HepG2 (cell line): ENCODE data around the gene BATF2. TPM values are rescaled to one million over a fixed set of nuclear protein-coding genes. Genes with fewer than 3 reads are reported as not detected.

Experiments
- AGO1 ChIP-seq: fragments of 200-400 bp; formaldehyde crosslinking; IDR thresholded peaks from 2 replicates; pipeline ENCODE4 v1.6.1; 2017; ENCODE audit warnings: mild to moderate bottlenecking, low read depth, low read length, moderate library complexity; ENCODE audit not compliant: poor library complexity, severe bottlenecking
- ASH2L ChIP-seq: fragments of 300-600, 200-600 bp; sonication (generic); IDR thresholded peaks from 2 replicates; pipeline ENCODE4 v1.7.0; 2017; ENCODE audit warnings: low read depth, mild to moderate bottlenecking, moderate library complexity, mixed read lengths, low read length; ENCODE audit not compliant: insufficient read length
- DR1 ChIP-seq: sonication (generic); formaldehyde crosslinking; IDR thresholded peaks from 2 replicates; pipeline ENCODE4 v1.8.0; 2021; ENCODE audit warnings: mild to moderate bottlenecking, missing genetic modification reagents, inconsistent platforms
- ELF3 ChIP-seq: IDR thresholded peaks from 2 replicates; pipeline ENCODE4 v1.6.1; 2016; ENCODE audit warnings: missing genetic modification reagents, missing compliant biosample characterization
- FOXK1 ChIP-seq: sonication (generic); formaldehyde crosslinking; IDR thresholded peaks from 2 replicates; pipeline ENCODE4 v1.4.0; 2020; ENCODE audit warnings: low read depth, missing genetic modification reagents, borderline replicate concordance
- KDM3A ChIP-seq: IDR thresholded peaks from 2 replicates; pipeline ENCODE4 v1.6.1; 2018; ENCODE audit warnings: low read depth, missing compliant biosample characterization
- KDM5A ChIP-seq: fragments of 200-600 bp; sonication (generic); IDR thresholded peaks from 2 replicates; pipeline ENCODE4 v1.7.0; 2018; ENCODE audit warnings: antibody characterized with exemption, mild to moderate bottlenecking, low read length, borderline replicate concordance
- MYC ChIP-seq: sonication (generic); formaldehyde crosslinking; IDR thresholded peaks from 2 replicates; pipeline ENCODE4 v1.9.0; 2021; ENCODE audit warnings: missing genetic modification reagents, borderline replicate concordance
- POLR2A ChIP-seq, 2 experiments: IDR thresholded peaks; 2 replicates each; pipeline ENCODE4 v1.6.1; 2011; ENCODE audit warnings: low read depth in 2 of 2, low read length in 2 of 2, mild to moderate bottlenecking in 1 of 2, moderate library complexity in 1 of 2; ENCODE audit not compliant: insufficient read depth in 1 of 2
- PTBP1 ChIP-seq: fragments of 200-400 bp; formaldehyde crosslinking; IDR thresholded peaks from 2 replicates; pipeline ENCODE4 v1.6.1; 2018; ENCODE audit warnings: low read length, low read depth; ENCODE audit not compliant: poor library complexity, severe bottlenecking
- RELA ChIP-seq: sonication (generic); formaldehyde crosslinking; IDR thresholded peaks from 2 replicates; pipeline ENCODE4 v1.4.0; 2020; ENCODE audit warnings: missing genetic modification reagents
- SIX1 ChIP-seq: sonication (generic); formaldehyde crosslinking; IDR thresholded peaks from 2 replicates; pipeline ENCODE4 v1.4.0; 2020; ENCODE audit warnings: missing genetic modification reagents, borderline replicate concordance
- SPEN ChIP-seq: sonication (generic); formaldehyde crosslinking; IDR thresholded peaks from 2 replicates; pipeline ENCODE4 v1.5.1; 2020; ENCODE audit warnings: low read depth, mild to moderate bottlenecking, missing genetic modification reagents
- ZC3H4 ChIP-seq: sonication (generic); formaldehyde crosslinking; IDR thresholded peaks from 2 replicates; pipeline ENCODE4 v1.4.0; 2020; ENCODE audit warnings: missing genetic modification reagents, borderline replicate concordance
- ZFY ChIP-seq: sonication (generic); formaldehyde crosslinking; IDR thresholded peaks from 2 replicates; pipeline ENCODE4 v1.4.0; 2020; ENCODE audit warnings: missing genetic modification reagents
- ZNF3 ChIP-seq: IDR thresholded peaks from 2 replicates; pipeline ENCODE4 v1.7.0; 2017; ENCODE audit warnings: inconsistent platforms
- ZNF317 ChIP-seq: sonication (generic); formaldehyde crosslinking; IDR thresholded peaks from 2 replicates; pipeline ENCODE4 v1.5.0; 2020; ENCODE audit warnings: mild to moderate bottlenecking, missing genetic modification reagents
- ZNF543 ChIP-seq: sonication (generic); formaldehyde crosslinking; IDR thresholded peaks from 2 replicates; pipeline ENCODE4 v1.4.0; 2020; ENCODE audit warnings: mild to moderate bottlenecking, missing genetic modification reagents
- ZNF746 ChIP-seq: sonication (generic); formaldehyde crosslinking; IDR thresholded peaks from 2 replicates; pipeline ENCODE4 v1.8.0; 2022; ENCODE audit warnings: mild to moderate bottlenecking, missing genetic modification reagents
- polyA plus RNA-seq, 8 experiments: library from polyadenylated mRNA; depleted of rRNA in 3 of 8; stranded (reverse) in 7 of 8; unstranded in 1 of 8; fragments of >200 nt; fragmentation: Illumina TruSeq in 4 of 8; extraction: Trizol in 4 of 8; gene quantifications; 2 replicates each; pipeline versions ENCODE4 v1.2.1 to v1.2.3, GENCODE V29; 2011 to 2016; ENCODE audit warnings: low read depth in 4 of 8, missing spikeins in 1 of 8, mixed read lengths in 1 of 8; ENCODE audit not compliant: insufficient read depth in 1 of 8
- total RNA-seq, 5 experiments: library from RNA; depleted of rRNA; stranded (reverse); fragments of >200 nt; fragmentation: Illumina TruSeq; extraction: Trizol; gene quantifications; 2 replicates each; pipeline ENCODE4 v1.2.3, GENCODE V29; 2016; ENCODE audit warnings: low read depth in 1 of 5
- TF ChIP-seq, protein P1 (sequence below): sonication (generic); formaldehyde crosslinking; IDR thresholded peaks from 2 replicates; pipeline ENCODE4 v1.5.0; 2020; ENCODE audit warnings: missing genetic modification reagents, mild to moderate bottlenecking, borderline replicate concordance
- TF ChIP-seq, protein P2 (sequence below): sonication (generic); formaldehyde crosslinking; IDR thresholded peaks from 2 replicates; pipeline ENCODE4 v1.9.0; 2021; ENCODE audit warnings: mild to moderate bottlenecking, missing genetic modification reagents
- TF ChIP-seq, protein P3 (sequence below): sonication (generic); formaldehyde crosslinking; IDR thresholded peaks from 2 replicates; pipeline ENCODE4 v1.8.1; 2023; ENCODE audit warnings: mild to moderate bottlenecking, missing genetic modification reagents
- TF ChIP-seq, protein P4 (sequence below): sonication (generic); formaldehyde crosslinking; IDR thresholded peaks from 2 replicates; pipeline ENCODE4 v1.4.0; 2020; ENCODE audit warnings: missing genetic modification reagents

The BATF2 gene
- total and polyA plus RNA-seq, 2 of the 13 experiments (the other 11 are each of a cell fraction or from before 2014, with no cell fraction given) = 2.8 to 3.9 TPM

DNA sequence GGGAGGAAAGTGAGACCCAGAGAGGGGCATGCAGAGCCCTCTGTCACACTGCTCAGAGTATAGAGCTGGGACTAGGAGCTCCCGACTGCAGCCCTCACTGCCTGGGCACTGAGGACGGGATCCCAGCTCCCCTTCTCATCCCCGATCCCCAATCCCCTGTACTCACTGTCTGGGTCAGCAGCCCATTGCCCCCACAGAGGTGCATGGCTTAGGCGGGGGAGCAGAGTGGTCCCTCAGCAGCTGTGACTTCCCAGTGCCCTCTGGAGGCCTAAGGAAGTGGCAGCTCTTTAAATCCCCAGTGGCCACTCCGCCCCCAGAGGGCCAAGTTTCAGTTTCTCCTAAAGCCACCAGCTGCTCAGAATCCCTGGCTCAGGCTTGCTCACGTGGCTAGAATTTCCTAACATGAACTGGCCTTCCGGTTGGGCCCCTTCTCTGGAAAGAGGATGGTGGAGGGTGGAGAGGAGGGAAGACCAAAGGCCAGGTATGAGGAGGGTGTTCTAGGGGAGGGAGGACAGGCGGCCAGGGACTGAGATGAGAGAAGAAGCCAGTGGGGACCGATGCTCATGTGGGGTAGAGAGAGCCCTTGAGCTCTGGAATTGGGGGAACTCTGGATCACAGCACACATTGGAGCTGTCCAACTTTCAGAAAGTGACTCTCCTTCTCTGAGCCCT is at the start of gene BATF2 (continued):
- TF ChIP-seq ZNF543 (CRISPR knock-in tag) = peak; percentile 48; the same call in 1 of the 2 replicates
- TF ChIP-seq KDM3A (CRISPR knock-in tag) = peak; percentile 75
- TF ChIP-seq, protein P1, sequence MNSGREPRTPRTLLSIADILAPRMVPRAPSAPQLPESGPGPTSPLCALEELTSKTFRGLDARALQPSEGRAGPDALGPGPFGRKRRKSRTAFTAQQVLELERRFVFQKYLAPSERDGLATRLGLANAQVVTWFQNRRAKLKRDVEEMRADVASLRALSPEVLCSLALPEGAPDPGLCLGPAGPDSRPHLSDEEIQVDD = no peak
- TF ChIP-seq MYC (CRISPR knock-in tag) = peak; percentile 82; the same call in 1 of the 2 replicates
- TF ChIP-seq, protein P2, sequence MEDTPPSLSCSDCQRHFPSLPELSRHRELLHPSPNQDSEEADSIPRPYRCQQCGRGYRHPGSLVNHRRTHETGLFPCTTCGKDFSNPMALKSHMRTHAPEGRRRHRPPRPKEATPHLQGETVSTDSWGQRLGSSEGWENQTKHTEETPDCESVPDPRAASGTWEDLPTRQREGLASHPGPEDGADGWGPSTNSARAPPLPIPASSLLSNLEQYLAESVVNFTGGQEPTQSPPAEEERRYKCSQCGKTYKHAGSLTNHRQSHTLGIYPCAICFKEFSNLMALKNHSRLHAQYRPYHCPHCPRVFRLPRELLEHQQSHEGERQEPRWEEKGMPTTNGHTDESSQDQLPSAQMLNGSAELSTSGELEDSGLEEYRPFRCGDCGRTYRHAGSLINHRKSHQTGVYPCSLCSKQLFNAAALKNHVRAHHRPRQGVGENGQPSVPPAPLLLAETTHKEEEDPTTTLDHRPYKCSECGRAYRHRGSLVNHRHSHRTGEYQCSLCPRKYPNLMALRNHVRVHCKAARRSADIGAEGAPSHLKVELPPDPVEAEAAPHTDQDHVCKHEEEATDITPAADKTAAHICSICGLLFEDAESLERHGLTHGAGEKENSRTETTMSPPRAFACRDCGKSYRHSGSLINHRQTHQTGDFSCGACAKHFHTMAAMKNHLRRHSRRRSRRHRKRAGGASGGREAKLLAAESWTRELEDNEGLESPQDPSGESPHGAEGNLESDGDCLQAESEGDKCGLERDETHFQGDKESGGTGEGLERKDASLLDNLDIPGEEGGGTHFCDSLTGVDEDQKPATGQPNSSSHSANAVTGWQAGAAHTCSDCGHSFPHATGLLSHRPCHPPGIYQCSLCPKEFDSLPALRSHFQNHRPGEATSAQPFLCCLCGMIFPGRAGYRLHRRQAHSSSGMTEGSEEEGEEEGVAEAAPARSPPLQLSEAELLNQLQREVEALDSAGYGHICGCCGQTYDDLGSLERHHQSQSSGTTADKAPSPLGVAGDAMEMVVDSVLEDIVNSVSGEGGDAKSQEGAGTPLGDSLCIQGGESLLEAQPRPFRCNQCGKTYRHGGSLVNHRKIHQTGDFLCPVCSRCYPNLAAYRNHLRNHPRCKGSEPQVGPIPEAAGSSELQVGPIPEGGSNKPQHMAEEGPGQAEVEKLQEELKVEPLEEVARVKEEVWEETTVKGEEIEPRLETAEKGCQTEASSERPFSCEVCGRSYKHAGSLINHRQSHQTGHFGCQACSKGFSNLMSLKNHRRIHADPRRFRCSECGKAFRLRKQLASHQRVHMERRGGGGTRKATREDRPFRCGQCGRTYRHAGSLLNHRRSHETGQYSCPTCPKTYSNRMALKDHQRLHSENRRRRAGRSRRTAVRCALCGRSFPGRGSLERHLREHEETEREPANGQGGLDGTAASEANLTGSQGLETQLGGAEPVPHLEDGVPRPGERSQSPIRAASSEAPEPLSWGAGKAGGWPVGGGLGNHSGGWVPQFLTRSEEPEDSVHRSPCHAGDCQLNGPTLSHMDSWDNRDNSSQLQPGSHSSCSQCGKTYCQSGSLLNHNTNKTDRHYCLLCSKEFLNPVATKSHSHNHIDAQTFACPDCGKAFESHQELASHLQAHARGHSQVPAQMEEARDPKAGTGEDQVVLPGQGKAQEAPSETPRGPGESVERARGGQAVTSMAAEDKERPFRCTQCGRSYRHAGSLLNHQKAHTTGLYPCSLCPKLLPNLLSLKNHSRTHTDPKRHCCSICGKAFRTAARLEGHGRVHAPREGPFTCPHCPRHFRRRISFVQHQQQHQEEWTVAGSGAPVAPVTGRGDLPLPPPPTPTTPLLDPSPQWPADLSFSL (CRISPR knock-in tag) = no peak
- TF ChIP-seq PTBP1 = no peak
- TF ChIP-seq SIX1 (CRISPR knock-in tag) = peak; percentile 16; the same call in 1 of the 2 replicates
- TF ChIP-seq AGO1 = no peak
- TF ChIP-seq DR1 (CRISPR knock-in tag) = peak; percentile 49; the same call in 1 of the 2 replicates
- TF ChIP-seq, protein P3, sequence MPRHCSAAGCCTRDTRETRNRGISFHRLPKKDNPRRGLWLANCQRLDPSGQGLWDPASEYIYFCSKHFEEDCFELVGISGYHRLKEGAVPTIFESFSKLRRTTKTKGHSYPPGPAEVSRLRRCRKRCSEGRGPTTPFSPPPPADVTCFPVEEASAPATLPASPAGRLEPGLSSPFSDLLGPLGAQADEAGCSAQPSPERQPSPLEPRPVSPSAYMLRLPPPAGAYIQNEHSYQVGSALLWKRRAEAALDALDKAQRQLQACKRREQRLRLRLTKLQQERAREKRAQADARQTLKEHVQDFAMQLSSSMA (CRISPR knock-in tag) = 0 out of 2 replicates have a peak, but pooled peaks have one; percentile 56
- TF ChIP-seq KDM5A = no peak
- TF ChIP-seq ELF3 (CRISPR knock-in tag) = peak; percentile 71; the same call in 1 of the 2 replicates
- no peak for TF ChIP-seq SPEN (CRISPR knock-in tag)
- TF ChIP-seq ZNF746 (CRISPR knock-in tag) = peak; percentile 98
- peak; percentile 63 for TF ChIP-seq ZFY (CRISPR knock-in tag)
- TF ChIP-seq RELA = peak; percentile 89
- 0 out of 2 replicates have a peak, but pooled peaks have one; percentile 28 for TF ChIP-seq ZNF317 (CRISPR knock-in tag)
- peak; percentile 52; the same call in 1 of the 2 replicates for TF ChIP-seq ZC3H4 (CRISPR knock-in tag)
- TF ChIP-seq, protein P4, sequence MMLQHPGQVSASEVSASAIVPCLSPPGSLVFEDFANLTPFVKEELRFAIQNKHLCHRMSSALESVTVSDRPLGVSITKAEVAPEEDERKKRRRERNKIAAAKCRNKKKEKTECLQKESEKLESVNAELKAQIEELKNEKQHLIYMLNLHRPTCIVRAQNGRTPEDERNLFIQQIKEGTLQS (CRISPR knock-in tag) = 0 out of 2 replicates have a peak, but pooled peaks have one; percentile 14
- peak; percentile 48; the same call in 1 of the 2 replicates for TF ChIP-seq FOXK1 (CRISPR knock-in tag)
- peak; percentile 48 for TF ChIP-seq ASH2L
- peak; percentile 71 to 84 for TF ChIP-seq POLR2A (IDR thresholded peaks at IDR 0.05; ENCODE audit: insufficient read depth in 1 of 2, low read depth in 2 of 2, low read length in 2 of 2)
- TF ChIP-seq ZNF3 (CRISPR knock-in tag) = no peak
